ENCODE data around the gene KRT13.

The KRT13 gene

GRCh38 chr17:41463746-41464145 lies 41.7 kb downstream of the KRT13 start:
- no peak for DNase-seq

GRCh38 chr17:41462705-41463104 lies 42.7 kb downstream of the KRT13 start:
- DNase-seq: no peak

GRCh38 chr17:41457676-41458075 lies 47.7 kb downstream of the KRT13 start:
- no peak for DNase-seq

- no peak for DNase-seq
Measured at GRCh38 chr17:41456204-41456603, 49.2 kb downstream of the KRT13 start.

- DNase-seq: no peak
Measured at GRCh38 chr17:41455236-41455635, 50.2 kb downstream of the KRT13 start.

- DNase-seq: no peak
Measured at GRCh38 chr17:41453066-41453465, 52.3 kb downstream of the KRT13 start.

- DNase-seq: no peak
Measured at GRCh38 chr17:41452281-41452680, 53.1 kb downstream of the KRT13 start.

GRCh38 chr17:41451154-41451728 lies 54.2 kb downstream of the KRT13 start:
- DNase-seq: no peak
